Activated CD8-positive, alpha-beta memory T cell treated with anti-CD3 and anti-CD28 coated beads, Interleukin-2, amount 50 U/mL, for 1 hour (primary cell): Measurements from ENCODE around the gene TMEM225B.
"Not testable (repeated sequence)": the region's sequence is repeated elsewhere in the genome, so short reads cannot be mapped to it uniquely, and the experiment has no call there.

Source experiments
- DNase-seq: peaks from one replicate; pipeline ENCODE4 v3.0.0-alpha.2; 2020; ENCODE audit errors: extremely low read depth

TMEM225B gene, protein sequence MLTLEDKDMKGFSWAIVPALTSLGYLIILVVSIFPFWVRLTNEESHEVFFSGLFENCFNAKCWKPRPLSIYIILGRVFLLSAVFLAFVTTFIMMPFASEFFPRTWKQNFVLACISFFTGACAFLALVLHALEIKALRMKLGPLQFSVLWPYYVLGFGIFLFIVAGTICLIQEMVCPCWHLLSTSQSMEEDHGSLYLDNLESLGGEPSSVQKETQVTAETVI

DNA sequence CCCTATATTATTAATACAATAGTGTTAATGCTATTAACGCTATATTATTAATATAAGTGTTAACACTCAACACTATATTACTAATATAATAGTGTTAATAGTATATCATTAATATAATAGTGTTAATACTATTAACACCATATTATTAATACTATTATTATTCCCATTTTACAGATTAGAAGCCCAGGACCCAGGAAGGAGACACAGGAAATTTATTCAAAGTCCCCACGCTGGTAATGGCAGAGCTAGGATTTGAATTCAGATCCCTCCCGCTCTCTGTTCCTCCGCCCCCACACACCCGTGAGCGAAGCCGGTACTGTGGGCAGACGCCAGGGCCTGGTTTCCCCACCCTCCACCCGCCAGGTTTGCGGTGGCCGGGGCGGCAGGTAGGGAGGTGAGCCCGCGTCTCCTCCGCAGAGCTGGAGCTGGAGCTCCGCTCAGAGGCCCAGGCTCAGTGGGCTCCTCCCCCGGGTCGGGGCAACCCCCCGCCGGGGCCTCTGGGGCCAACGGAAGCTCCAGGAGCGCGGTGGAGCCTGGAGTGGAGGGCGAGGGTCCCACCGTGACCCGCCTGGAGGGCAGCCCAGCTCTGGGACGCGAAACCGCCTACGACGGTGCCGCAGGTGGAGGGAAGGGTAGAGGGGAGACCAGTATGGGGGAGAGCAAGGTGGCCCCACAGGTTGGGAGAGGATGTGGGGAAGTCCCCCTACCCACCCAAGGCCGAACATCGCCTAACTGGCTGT, at the start of gene TMEM225B:
Gene TMEM225B, plus strand, starts transcription at position 506 of the 740 bp plus-strand sequence. CDS start 6,122 bp downstream, outside the sequence.
- no peak for DNase-seq

DNA sequence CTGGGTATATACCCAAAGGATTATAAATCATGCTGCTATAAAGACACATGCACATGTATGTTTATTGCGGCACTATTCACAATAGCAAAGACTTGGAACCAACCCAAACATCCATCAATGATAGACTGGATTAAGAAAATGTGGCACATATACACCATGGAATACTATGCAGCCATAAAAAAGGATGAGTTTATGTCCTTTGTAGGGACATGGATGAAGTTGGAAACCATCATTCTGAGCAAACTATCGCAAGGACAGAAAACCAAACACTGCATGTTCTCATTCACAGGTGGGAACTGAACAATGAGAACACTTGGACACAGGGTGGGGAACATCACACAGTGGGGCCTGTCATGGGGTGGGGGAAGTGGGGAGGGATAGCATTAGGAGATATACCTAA, 48.5 kb upstream of the TMEM225B start:
- DNase-seq, result not testable (repeated sequence)

DNA sequence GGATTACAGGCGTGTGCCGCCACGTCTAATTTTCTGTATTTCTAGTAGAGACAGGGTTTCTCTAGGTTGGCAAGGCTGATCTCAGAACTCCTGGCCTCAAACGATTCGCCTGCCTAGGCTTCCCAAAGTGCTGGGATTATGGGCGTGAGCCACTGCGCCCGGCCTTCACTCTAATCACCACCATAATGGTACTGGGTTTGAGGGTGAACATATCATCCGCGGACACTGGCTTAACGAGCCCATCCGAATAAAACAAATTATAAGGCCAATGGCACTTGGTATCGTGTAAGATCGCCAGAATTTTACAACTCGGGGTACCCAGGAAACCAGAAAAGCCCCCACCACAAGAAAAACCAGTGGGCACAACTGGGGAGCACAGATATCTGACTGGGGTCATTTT, 46.7 kb upstream of the TMEM225B start:
- no peak for DNase-seq

DNA sequence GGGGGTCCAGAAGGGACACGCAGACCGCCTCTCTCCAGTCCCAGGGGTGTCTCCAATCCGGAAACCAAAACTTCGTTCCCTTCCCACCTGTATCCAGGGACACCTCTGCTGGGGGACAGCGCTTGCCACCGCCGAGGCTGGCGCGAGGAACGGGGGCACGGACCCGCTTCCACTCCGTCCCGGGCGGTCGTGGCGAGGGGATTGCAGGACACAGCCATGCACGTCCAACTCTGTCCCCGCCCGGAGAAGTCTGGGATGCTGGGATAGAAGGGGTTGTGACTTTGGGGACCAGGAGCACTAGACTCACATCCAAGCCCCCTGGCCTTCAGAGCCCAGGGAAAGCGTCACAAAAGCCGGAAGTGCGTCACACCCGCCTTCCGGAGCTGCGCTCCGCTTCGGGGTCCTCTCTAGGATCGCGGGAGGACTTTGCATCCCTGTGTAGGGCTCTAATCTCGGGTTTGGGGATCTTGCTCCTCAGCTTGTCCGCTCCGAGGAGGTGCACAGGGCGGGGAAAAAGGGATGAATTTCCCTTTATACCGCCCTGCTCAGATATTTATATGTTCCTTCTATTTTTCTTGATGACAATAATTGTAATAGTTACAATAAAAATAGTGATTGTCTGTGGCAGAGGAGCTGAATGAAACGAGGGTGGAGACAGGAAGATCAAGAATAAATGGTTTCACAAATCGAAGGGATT, 46.2 kb upstream of the TMEM225B start, which contains the start of gene FAM200A:
Gene FAM200A, minus strand, starts transcription at position 348 of the 697 bp plus-strand sequence. CDS start 3,707 bp downstream, outside the sequence.
- DNase-seq, result peak; percentile 57

DNA sequence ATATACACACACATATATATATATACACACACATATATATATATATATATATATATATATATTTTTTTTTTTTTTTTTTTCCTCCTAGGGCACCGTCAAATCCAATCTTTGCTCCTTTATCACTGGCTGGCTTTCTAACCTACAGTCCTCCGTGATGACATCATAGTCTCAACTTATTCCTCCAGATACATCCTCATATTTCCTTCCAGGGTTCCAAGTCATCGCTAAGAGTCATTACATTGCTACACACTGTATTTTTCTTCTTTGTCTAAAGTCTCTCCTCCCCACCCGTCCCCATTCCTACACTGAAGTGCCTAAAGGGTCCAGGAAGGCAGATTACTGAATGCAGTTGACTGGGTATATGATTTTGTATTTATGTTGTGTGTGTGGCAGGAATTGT, 45.0 kb upstream of the TMEM225B start:
- DNase-seq, result no peak

DNA sequence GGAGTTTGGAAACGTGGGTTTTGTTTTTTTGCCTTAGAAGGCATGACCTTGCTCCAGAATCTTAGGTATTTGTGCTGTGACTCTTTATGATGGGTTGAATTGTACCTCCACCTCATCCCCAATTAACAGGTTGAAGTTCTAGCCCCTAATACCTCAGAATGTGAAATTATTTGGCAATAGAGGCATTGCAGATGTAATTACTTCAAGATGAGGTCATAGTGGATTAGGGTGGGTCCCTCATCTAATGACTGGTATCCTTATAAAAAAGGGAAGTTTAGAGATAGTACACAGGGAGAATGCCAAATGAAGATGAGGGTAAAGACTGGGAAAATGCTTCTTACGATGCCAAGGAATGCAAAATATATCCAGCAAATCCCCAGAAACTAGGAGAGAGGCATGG, 43.1 kb upstream of the TMEM225B start:
- no peak for DNase-seq

DNA sequence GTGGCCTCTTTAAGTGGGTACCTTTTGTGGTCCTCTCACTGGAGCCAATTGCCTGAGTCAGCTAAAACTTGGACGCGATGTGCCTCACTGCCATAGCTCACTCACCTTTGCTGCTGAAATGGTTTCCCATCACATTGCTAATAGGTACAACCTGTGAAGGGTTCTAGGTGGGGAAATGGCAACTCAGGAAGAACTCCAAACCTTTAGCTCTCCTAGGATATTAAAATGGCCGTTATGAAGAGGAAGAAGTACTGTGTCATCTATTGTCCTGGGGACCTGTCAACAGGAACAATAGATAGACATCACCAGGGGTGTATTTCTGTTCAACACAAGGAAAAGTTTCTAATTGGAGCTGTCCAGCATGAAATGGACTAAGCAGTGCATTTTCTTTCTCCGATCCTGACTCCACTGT, 40.9 kb upstream of the TMEM225B start:
- no peak for DNase-seq

DNA sequence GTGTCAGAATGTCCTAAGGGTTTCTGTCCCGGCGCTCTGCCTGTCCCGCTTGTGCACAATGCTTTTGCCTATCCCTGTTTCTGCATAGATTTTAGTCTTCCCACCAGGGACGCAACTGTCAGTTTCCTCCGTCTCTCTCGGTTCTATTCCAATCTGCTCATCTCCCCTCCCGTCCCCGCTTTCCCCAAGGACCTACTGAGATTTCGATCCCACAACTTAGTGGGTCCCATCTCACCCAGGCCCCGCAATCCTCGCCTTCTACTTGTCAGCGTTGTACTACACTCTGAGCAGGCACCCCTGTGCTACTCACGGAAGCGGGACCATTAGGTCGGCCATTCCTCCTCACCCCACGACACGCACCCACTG, 40.1 kb upstream of the TMEM225B start:
- DNase-seq, result no peak

DNA sequence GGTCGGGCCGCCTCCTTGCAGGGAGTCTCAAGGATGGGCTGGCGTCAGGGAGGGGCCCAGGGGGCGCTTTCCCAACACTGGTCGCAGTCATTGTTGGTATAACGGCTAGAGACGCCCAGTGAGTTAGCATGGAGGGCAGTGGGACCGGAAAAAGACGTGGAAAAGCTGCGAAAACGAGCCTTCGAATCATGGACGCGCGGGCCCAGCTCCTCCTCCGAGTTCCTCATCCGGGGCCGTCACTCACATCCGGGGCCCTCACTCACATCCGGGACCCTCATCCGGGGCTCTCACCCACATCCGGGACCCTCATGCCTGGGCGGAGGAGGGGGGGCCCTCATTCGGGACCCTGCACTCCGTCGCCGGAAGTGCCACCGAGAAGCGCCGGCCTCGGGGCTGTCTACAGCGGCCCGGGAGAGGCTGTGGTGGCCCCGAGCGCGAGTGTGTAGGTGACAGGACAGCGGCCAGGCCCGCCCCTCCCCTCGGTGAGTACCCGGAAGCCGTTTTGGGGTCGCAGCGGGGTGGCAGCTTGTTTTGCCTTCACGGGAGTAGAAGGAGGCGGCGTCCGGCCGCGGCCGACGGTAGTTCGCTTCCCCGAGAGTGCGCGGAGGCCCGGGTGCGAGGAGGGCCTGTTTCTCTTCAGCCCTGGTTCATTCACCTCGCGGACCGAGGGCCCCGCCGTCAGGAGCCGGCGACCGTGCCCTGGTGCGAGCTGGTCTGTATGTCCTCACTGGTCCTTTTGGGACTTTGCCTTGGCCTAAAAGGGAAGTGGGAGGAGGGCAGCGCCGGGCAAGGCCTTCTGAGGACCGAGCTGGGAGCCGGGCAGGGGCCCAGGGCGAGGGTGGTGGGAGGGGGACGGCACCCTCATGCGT, 39.5 kb upstream of the TMEM225B start, which contains the start of gene ZNF655:
Gene ZNF655, plus strand, starts transcription at position 337 of the 869 bp plus-strand sequence. CDS start 1,918 bp downstream, outside the sequence.
- DNase-seq, result peak; percentile 80

DNA sequence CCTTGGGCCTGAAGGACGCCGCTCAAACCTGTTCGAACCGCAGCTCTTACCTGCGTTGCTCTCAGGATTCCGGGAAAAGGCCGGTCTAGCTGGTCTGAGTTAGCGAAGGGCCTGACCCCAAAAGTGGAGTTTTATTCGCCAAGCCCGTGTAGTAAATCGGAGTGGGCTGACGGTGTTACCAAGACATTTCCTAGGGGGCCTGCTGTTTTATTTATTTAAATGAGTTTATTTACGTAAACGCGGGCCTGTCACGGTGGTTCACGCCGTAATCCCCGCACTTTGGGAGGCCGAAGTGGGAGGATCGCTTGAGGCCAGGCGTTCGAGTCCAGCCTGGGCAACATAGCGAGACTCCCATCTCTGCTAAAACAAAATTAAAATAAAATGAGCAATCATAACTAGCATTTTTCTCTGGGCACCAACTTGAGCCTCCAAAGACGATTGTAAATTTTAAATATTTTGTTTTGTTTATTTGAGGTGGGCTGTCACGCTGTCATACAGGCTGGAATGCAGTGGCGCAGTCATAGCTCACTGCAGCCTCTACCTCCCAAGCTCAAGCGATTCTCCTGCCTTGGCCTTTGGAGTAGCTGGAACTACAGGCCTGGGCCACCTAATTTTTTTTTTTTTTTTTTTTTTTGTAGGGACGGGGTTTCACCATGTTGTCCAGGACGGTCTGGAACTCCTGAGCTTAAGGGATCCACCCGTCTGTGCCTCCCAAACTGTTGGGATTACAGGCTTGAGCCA, 38.7 kb upstream of the TMEM225B start:
- no peak for DNase-seq

DNA sequence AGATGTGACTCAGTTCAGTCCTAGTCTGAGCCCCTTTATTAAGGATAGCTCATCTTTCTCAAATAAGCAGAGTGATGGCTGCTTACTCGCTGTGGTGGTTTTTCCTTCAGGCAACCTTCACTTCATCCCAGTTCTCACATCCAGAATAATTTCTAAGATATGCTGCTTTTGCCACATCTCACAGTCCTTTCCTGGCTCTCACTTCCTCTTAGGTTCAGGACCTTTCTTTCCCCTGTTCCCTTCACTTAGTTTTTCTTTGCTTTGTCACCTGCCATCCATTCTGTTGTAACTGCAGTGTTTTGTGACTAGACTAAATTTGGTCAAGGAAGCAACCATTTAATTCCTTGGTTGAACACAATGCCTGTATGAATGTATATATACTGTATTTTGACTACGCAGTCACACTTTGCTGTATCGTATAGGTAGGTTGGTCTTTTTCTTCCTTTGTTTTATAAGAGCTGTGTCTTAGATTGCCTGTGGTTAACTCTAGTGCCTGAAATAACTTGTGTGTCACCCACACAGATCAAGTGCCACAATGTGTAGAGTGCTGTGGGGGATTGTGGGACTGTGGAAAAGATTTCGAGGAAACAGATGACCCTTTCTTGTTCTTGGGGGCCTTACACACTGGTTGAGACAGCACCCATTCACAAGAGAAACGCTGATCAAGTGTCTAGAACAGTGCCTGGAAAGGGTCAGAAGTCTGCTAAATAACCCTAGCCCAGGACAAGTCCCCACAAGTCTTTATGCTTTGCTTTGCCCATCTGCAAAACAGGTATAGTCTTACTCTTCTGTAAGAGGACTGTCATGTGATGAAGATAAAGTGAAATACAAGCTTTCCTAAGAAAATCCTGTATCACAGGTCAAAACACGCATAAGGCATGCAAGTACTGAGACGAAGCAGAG, 37.0 kb upstream of the TMEM225B start:
- DNase-seq, result no peak

DNA sequence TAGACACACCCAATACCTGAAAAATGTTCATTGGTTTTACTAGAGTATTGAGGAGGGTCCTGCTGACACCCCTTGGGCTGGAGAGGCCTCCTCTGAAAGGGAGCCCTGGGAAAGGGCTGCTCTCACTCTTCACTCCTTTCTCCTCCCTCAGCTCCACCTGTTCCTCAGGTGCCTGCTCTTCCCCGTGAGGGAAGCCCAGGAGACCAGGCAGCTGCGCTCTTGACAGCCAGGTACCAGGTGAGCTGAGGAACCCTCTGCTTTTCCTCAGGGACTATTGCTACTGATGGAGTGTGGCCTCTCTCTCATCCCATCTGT, 36.4 kb upstream of the TMEM225B start:
- no peak for DNase-seq

DNA sequence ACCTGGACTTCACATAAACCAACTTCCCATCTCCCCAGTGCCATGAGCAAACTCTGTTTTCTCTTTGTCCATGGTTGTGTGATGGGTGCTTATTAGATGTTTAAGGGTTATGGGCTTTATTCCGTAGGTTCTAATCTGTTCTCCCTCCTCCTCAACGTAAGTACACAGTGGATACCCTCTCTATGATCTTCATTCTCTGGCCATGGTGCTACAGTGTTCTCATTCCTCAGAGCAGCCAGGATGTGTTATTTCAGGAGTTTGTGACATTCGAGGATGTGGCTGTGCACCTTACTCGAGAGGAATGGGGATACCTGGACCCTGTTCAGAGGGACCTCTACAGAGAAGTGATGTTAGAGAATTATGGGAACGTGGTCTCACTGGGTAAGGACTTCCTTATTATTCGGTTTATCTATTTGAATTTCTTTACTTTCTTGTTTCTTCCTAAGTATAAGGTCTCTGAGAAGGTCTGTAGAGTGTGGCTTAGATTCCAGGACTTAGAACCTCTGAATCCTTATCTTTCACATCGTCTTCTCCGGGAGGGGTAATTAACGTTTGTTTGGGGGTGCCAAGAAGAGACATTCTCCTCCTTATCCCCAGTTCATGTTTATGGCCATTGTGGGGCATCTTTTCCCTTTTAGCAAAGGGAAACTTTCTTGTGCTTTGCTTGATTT, 35.8 kb upstream of the TMEM225B start:
- DNase-seq, result no peak

DNA sequence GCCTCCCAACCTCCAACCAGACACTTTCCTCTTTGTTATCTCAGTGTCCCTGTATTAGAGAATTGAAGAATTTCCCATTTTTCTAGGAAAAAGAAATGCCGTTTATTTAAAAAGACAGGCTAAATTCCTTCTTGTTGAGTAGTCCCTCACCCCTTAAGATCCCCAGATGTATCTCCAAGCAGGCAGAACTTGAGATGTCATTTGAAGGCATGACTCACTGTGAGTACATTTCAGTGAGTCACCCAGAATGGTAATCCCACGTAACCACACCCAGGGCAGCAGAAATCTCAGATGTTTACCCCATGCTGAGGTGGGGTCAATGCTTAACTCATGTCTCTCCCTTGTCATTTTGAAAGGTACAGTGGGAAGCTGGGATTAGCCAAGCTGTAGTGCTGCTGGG, 35.2 kb upstream of the TMEM225B start:
- DNase-seq, result no peak

DNA sequence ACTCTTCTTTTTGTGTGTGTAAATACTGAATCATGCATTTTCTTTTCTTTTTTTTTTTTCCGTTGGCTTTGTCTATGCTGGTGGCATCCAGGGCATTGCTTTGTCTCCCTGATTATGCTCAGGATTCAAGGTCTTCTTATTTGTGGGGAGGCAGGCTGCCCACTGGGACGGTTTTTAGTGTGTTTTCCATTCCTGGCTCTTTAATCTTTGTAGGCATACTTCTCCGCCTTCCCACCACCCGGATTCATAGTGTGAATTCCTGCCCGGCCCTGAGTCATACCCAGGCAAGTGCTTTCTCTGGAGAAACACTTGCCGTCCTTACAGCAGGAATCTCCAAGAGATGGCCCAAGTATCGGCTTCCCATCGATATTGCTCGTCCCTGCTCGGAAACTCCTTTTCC, 34.4 kb upstream of the TMEM225B start:
- no peak for DNase-seq

DNA sequence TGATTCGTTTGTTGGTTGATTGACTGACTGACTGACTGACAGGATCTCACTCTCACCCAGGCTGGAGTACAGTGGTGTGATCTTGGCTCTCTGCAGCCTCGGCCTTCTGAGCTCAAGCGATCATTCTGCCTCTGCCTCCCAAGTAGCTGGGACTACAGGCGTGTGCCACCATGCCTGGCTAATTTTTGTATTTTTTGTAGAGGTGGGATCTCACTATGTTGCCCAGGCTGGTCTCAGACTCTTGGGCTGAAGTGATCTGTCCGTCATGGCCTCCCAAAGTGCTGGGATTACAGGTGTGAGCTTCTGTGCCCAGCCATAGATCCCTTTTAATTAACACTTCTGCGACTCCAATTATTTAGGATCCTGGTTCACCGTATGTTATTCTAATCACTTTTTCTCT, 29.3 kb upstream of the TMEM225B start:
- not testable (repeated sequence) for DNase-seq

DNA sequence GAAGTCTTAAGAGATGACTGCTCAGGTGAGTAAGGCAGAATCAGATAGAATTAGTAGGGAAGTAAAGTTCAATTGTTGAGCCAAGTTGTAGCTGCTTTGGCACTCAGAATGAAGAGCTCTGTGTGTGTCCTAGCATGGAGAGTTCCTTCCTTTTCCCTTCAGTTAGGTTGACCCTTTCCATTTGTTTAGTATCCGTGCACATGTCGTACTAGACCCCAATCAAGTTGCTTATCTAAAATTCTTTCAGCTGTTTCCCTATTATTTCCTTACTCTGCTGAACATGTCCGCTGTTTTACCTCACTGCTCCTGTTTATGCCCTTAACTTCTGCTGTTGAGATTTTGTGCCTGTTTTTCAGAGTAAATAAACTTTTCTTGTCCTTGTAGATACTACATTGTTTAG, 26.3 kb upstream of the TMEM225B start:
- DNase-seq, result no peak

DNA sequence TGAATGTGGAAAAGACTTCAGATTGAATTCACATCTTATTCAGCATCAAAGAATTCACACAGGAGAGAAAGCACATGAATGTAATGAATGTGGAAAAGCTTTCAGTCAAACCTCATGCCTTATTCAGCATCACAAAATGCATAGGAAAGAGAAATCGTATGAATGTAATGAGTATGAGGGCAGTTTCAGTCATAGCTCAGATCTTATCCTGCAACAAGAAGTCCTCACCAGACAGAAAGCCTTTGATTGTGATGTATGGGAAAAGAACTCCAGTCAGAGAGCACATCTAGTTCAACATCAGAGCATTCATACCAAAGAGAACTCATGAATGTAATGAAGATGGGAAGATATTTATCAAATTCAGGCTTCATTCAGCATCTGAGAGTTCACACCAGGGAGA, 24.8 kb upstream of the TMEM225B start:
- no peak for DNase-seq

DNA sequence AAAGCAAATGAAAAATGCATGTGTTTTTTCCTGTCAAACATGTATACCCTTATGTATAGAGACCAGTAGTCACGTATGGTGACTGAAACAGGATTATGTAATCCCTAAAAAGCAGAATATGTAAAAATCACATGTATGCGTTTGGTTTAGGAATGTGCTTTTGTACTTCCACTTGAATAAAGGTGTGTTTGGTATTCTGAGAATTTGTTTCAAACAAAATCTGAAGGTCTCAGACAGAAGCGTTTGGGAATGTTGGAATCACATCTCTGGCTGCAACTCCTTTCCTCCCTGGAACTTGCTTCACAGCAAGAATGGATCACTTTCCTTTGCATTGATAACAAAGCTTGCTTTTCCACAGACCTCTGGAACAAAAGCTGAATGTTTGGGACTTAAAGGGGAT, 21.8 kb upstream of the TMEM225B start:
- DNase-seq, result no peak
